OCI-LY7 (cell line): ENCODE measurements around the gene MEIOB.

Experiments used
- EZH2phosphoT487 ChIP-seq: fragments of 200-600 bp; sonication (generic); IDR thresholded peaks from 2 replicates; pipeline ENCODE4 v1.6.1; 2018; ENCODE audit warnings: low read depth, borderline replicate concordance, mild to moderate bottlenecking, mixed run types, antibody characterized with exemption, low read length, moderate library complexity, mixed read lengths
- TF ChIP-seq, protein P1 (sequence below): fragments of 200-600 bp; sonication (generic); conservative IDR thresholded peaks from 2 replicates; pipeline ENCODE4 v1.5.1; 2014; ENCODE audit warnings: mild to moderate bottlenecking, antibody characterized with exemption, low read length, moderate library complexity, mixed read lengths

DNA sequence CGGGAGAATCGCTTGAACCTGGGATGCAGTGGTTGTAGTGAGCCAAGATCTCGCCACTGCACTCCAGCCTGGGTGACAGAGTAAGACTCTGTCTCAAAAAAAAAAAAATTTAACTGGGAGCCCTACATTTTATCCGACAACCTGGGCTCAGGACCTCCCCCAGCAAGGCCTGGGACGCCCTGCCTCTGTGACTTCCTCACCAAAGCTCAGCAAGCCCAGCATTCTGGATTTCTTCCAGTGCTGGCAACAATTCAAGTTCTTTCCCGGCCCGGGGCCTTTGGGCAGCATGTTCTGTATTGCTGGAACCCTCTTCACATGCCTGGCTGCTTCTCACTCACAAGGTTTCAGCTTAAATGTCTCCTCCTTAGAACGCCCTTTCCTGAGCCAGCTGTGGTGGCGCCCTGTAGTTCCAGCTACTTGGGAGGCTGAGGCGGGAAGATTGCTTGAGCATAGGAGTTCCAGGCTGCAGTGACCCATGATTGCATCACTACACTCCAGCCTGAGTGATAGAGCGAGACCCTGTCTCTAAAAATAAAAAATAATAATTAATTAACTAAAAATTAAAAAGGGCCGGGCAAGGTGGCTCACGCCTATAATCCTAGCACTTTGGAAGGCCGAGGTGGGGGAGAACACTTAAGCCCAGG is 15.9 kb upstream of the MEIOB start:
- TF ChIP-seq, protein P1, sequence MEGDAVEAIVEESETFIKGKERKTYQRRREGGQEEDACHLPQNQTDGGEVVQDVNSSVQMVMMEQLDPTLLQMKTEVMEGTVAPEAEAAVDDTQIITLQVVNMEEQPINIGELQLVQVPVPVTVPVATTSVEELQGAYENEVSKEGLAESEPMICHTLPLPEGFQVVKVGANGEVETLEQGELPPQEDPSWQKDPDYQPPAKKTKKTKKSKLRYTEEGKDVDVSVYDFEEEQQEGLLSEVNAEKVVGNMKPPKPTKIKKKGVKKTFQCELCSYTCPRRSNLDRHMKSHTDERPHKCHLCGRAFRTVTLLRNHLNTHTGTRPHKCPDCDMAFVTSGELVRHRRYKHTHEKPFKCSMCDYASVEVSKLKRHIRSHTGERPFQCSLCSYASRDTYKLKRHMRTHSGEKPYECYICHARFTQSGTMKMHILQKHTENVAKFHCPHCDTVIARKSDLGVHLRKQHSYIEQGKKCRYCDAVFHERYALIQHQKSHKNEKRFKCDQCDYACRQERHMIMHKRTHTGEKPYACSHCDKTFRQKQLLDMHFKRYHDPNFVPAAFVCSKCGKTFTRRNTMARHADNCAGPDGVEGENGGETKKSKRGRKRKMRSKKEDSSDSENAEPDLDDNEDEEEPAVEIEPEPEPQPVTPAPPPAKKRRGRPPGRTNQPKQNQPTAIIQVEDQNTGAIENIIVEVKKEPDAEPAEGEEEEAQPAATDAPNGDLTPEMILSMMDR, result no peak
- no peak for TF ChIP-seq EZH2phosphoT487
